HCEC 1CT (cell line): ENCODE data around the gene ZNF627.
A peak's percentile ranks its signal among the peaks of the same experiment; 100 is the strongest.
"Not testable (repeated sequence)": the region's sequence is repeated elsewhere in the genome, so short reads cannot be mapped to it uniquely, and the experiment has no call there.

Experiments used
- DNase-seq: peaks from one replicate; pipeline ENCODE4 v3.0.0-alpha.2; 2017

The ZNF627 gene

DNA sequence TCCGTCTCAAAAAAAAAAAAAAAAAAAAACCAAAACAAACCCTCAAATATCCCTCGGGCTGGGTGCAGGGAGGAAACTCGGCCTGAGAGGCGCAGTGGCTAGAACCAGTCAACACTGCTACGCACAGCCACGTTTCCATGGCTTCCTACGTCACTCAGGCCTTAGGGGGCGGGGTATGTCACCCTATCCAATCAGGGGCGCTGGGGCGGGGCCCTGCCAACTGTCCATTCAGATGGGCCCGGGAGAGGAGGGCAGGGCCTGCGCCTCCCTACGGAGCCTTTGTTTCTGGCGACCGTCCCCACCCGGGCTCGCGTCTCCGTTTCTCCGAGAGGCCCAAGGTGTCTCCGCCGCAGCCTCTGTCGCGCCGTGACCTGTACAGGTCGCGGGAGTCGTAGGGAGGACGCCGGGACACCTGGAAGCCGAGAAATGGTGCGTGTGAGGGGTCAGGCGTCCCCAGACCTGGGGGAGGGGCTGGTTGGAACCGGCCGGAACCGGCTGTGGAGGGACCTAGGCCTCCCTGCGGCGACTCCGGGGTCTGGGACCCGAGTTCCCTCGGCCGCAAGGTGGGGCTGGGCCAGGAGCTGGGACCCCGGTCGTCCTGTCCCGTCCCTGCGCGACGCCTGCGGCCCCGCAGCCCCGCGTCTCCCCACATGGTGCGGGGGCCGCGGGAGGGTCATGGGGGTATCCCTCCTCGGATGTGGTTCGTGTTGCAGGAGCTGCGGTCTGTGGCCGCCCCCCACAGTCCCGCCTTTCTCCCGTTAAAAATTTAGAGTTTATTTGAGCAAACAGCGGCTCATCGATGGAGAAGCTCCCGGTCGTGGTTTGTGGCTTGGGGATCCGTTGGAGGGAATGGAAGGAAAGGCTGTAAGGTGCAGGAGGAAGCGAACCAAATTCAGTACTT is at the start of gene ZNF627:
ZNF627 (plus strand) TSS at position 282 of the 901 bp plus-strand sequence; CDS start at position 427, 145 bp downstream.
- peak; percentile 97 for DNase-seq

DNA sequence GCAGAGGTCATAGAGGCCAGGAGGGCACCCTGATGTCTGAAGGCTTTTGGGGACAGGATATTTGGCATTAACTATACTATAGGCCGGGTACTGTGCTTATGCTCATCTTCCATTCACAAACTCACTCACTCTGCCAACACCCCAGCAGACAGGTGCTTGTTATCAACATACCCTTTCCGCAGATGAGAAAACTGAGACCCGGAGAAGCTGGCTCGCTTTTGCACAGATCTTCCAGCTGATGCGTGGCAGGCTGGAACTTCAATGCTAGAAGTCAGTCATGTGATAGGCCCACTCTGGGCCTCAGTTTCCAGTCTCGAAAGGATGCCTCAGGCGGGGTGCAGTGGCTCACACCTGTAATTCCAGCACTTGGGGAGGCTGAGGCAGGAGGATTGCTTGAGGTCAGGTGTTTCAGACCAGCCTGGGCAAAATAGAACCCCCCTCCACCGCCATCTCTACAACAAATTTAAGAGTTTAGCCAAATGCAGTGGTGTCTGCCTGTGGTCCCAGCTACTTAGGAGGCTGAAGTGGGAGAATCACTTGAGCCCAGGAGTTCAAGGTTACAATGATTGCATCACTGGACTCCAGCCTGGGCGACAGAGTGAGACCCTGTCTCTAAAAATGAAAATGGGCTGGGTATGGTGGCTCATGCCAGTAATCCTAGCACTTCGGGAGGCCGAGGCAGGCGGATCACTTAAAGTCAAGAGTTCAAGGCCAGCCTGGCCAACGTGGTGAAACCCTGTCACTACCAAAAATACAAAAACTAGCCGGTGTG is 49.2 kb upstream of the ZNF627 start:
- no peak for DNase-seq

DNA sequence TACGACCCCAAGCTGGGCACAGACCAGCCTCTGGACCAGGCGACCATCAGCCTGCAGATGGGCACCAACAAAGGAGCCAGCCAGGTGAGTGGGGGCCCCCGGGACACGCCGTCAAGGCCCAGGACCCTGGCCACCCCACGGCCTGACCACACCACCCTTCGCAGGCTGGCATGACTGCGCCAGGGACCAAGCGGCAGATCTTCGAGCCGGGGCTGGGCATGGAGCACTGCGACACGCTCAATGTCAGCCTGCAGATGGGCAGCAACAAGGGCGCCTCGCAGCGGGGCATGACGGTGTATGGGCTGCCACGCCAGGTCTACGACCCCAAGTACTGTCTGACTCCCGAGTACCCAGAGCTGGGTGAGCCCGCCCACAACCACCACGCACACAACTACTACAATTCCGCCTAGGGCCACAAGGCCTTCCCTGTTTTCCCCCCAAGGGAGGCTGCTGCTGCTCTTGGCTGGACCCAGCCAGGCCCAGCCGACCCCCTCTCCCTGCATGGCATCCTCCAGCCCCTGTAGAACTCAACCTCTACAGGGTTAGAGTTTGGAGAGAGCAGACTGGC is 47.8 kb upstream of the ZNF627 start:
- no peak for DNase-seq

DNA sequence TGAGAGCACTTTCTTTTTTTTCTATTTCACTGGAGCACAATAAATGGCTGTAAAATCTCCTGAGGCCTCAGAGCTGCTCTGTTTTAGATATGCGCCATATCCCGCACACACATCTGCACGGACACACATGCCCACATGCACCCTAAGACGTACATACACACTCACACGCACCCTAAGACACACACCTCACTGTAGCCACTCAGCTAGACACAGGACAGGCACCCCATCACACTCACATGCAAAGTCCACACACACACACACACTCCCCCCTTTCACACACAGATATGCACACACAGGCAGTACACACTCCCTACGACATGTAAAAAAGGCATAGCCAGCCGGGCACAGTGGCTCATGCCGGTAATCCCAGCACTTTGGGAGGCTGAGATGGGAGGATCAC is 47.0 kb upstream of the ZNF627 start:
- no peak for DNase-seq

- no peak for DNase-seq
These were observed 45.6 kb upstream of the ZNF627 start for GRCh38 chr19:11551603-11552235.

- DNase-seq = no peak
These were observed 44.5 kb upstream of the ZNF627 start for GRCh38 chr19:11552666-11553372.

DNA sequence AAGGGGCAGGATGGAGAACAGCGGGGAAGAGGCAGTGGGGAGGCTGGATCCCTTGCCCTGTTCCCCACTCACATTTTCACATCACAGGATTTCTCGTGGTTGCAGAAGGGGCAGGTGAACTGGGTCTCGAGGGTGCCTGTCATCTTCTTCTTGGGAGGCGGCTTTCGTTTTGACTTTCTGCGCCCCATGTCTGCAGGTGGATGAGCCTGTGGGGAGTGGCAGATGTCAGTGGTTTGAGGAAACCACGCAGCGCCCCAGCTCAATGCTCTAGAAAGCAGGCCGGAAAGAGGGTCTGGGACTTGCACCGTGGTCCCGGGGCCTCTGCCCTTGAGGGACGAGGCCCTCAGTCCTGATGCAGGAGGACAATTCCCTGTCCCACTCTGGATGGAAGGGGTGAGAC is 43.1 kb upstream of the ZNF627 start:
- DNase-seq = no peak

GRCh38 chr19:11555246-11555645 is 42.0 kb upstream of the ZNF627 start:
- DNase-seq = no peak

DNA sequence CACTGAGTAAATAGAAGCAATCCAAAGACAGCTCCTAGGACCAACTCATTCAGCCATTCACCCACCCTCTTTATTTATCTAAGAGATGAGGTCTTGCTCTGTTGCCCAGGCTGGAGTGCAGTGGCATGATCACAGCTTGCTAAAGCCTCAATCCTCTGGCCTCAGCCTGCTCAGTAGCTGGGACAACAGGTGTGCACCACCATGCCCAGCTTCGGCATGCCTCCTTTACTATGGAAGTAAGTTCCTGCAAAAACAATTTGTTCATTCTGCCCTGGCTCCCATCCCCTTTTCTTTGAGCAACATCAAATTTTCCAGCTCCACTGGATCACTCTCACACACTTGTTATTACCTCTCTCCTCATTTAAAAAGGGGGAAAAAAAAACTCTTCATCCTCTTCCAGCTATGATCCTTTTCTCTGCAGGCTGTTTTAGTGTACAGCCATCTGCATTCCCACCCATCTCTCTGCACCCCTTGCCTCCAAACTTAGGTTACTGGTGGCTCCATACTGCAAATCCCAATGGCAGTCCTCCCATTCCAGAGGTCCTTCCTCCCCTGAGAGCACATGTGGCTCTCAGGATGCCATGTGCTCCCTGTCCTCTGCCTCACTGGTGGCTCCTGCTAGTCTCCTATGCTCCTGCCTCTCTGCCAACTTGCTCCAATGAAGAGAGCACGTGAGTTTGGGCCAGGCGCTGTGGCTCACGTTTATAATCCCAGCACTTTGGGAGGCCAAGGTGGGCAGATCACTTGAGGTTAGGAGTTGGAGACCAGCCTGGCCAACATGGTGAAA is 40.5 kb upstream of the ZNF627 start:
- no peak for DNase-seq

DNA sequence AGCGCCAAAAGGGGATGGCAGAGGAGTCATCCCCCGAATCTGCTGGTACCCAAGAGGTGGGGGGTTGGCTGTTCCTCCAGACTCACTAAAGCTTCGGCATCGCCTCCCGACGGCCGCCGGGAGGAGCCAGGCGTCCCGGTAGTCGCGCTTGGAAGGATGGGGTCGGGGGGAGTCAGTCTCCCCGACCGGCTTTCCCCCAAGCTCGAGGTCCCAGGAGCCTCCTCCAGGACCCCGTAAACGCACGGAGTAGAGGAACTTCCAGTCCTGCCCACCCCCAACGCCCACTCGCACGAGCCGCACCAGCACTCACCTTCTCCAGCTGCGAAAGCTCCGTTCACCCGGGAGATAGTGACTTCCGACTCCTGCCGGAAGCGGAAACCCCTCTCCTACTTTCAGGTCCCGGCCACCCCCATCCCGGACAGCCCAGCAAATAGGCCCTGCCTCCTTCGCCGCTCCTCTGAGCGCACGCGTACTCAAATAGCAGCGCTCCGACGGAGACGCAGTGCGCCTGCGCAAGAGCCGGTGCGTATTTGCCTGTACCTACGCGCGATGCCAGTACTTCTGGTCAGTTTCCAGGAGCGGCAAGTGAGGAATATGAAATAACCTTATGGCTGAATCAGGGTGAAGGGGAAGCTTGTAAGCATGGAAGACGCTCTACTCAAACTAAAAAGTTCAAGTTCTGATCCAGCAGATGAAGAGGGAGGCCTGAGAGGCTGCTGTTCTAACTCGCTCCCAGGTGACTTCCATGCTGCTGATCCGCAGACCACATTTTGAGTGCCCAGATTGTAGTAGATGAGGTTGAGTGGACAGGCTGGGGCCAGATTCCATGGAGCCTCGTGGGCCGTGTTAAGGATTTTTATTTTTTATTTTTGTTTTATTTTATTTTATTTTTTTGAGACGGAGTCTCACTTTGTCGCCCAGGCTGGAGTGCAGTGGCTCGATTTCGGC is 38.1 kb upstream of the ZNF627 start, which contains the start of gene ELOF1:
ELOF1 (minus strand) TSS at position 350 of the 948 bp plus-strand sequence. CDS start 4,883 bp downstream, outside the sequence.
- peak; percentile 95 for DNase-seq

- DNase-seq = peak; percentile 62
These were observed 36.8 kb upstream of the ZNF627 start for GRCh38 chr19:11560404-11561051.

DNA sequence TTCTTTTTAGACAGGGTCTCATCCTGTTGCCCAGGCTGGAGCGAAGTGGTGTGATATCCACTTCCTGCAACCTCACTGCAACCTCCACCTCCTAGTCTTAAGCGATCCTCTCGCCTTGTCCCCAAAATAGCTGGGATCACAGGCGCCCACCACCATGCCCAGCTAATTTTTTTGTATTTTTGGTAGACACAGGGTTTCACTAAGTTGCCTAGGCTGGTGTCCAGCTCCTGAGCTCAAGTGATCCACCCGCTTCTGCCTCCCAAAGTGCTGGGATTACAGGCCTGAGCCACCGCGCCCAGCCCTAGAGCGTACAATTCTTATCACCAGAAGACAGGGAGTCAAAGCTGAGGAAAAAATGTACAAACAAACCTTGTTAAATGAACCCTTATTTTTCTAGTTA is 33.8 kb upstream of the ZNF627 start:
- no peak for DNase-seq

GRCh38 chr19:11564082-11564807 is 33.0 kb upstream of the ZNF627 start:
- not testable (repeated sequence) for DNase-seq

DNA sequence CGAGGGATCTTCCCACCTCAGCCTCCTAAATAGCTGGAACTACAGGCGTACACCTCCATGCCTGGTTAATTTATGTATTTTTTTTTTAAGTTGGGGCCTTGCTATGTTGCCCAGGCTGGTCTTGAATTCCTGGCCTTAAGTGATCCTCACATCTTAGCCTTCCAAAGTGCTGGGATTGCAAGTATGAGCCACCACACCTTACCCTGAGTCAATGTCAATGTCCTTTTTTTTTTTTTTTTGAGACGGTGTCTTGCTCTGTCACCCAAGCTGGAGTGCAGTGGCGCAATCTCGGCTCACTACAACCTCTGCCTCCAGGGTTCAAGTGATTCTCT is 31.7 kb upstream of the ZNF627 start:
- DNase-seq = not testable (repeated sequence)

DNA sequence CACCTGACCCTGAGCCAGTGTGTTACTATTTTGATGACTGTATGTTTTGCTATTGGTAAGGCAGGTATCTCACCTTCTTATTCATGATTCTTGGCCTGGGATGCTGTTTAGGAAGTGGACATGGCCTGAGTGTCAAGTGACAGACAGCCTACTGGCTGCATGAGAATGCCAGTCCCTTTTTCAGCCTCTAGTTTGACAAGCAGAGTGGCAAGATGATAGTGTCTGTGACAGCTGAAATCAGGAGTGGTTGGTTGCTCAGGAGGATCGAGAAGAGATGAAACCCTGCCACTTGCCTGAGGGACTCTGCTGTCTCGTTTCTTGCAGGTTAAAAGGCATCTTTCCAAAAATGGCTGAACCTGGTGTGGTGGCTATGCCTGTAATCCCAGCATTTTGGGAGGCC is 31.1 kb upstream of the ZNF627 start:
- DNase-seq = no peak

DNA sequence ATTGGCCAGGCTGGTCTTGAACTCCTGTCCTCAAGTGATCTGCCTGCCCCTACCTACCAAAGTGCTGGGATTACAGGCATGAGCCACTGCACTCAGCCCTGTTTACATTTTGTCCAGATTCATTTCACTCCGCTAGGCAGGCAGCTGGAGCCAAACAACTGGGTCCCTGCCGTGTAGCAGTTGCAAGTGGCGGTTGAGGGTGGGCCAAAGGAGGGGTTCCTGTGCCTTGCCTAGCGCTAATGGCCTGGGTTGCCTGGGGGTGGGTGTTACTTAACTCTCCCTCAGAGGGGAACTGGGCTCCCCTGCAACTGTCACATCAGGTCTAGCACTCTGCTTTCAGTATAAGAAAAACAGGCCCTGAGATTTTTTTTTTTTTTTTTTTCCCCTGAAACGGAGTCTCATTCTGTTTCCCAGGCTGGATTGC is 27.2 kb upstream of the ZNF627 start:
- DNase-seq = no peak

GRCh38 chr19:11573354-11573753 is 23.9 kb upstream of the ZNF627 start:
- not testable (repeated sequence) for DNase-seq

DNA sequence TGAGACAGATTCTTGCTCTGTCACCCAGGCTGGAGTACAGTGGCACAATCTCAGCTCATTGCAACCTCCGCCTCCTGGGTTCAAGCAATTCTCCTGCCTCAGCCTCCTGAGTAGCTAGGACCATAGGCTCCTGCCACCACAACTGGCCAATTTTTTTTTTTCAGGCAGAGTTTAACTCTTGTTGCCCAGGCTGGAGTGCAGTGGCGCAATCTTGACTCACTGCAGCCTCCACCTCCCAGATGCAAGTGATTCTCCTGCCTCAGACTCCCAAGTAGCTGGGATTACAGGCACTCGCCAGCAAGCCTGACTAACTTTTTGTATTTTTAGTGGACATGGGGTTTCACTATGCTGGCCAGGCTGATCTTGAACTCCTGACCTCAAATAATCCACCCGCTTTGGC is 23.5 kb upstream of the ZNF627 start:
- not testable (repeated sequence) for DNase-seq

DNA sequence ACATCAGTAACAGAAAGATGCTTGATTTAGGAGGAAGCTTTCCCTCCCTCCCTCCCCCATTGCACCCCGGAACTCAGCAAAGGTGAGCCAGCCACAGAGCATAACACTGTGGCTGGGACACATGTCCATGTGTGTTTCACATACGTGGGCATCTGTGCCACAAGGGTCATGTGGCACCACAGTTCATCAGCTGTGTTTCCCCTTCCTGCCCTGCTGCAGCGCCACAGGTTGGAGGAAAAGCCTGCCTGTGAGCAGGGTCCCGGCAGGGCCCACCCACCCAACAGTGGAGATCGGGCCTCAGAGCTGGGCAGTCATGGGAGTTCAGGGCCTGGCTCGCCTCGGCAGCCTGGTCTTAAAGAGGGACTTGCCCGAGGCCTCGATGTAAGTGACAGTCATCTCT is 22.6 kb upstream of the ZNF627 start:
- no peak for DNase-seq
